Measurements from ENCODE around the gene KLC3.

KLC3 gene

GRCh38 chr19:45352062-45352461 lies 11.5 kb downstream of the KLC3 start:
- Histone ChIP-seq H3K27me3 (ENCODE audit: control insufficient read depth, insufficient read depth, low read length) (no peaks in the 10 kb centered on the region), H3K4me1 (ENCODE audit: control insufficient read depth, insufficient read depth, low read length) (no peaks in the 10 kb centered on the region), H3K9ac (ENCODE audit: low read length) (no peak overlapping the region), H3K9me3 (ENCODE audit: control insufficient read depth, low read length) (no peaks in the 10 kb centered on the region), H3K4me3 (ENCODE audit: low read length) (no peak overlapping the region), H3K36me3 (ENCODE audit: control insufficient read depth, insufficient read depth, low read length) (no peaks in the 10 kb centered on the region)

GRCh38 chr19:45352471-45352870 lies 11.9 kb downstream of the KLC3 start:
- Histone ChIP-seq H3K4me3 (ENCODE audit: low read length) (no peak overlapping the region), H3K36me3 (ENCODE audit: control insufficient read depth, insufficient read depth, low read length) (no peaks in the 10 kb centered on the region), H3K27me3 (ENCODE audit: control insufficient read depth, insufficient read depth, low read length) (no peaks in the 10 kb centered on the region), H3K4me1 (ENCODE audit: control insufficient read depth, insufficient read depth, low read length) (no peaks in the 10 kb centered on the region), H3K9ac (ENCODE audit: low read length) (no peak overlapping the region), H3K9me3 (ENCODE audit: control insufficient read depth, low read length) (no peaks in the 10 kb centered on the region)

- Histone ChIP-seq H3K36me3 (ENCODE audit: control insufficient read depth, insufficient read depth, low read length) (no peaks in the 10 kb centered on the region), H3K9me3 (ENCODE audit: control insufficient read depth, low read length) (no peaks in the 10 kb centered on the region), H3K4me3 (ENCODE audit: low read length) (no peak overlapping the region), H3K4me1 (ENCODE audit: control insufficient read depth, insufficient read depth, low read length) (no peaks in the 10 kb centered on the region), H3K9ac (ENCODE audit: low read length) (no peak overlapping the region), H3K27me3 (ENCODE audit: control insufficient read depth, insufficient read depth, low read length) (no peaks in the 10 kb centered on the region)
Measured at GRCh38 chr19:45352914-45353796, 12.6 kb downstream of the KLC3 start.

- Histone ChIP-seq H3K9me3 (ENCODE audit: control insufficient read depth, low read length) (no peaks in the 10 kb centered on the region), H3K4me1 (ENCODE audit: control insufficient read depth, insufficient read depth, low read length) (no peaks in the 10 kb centered on the region), H3K4me3 (ENCODE audit: low read length) (no peak overlapping the region), H3K36me3 (ENCODE audit: control insufficient read depth, insufficient read depth, low read length) (no peaks in the 10 kb centered on the region), H3K27me3 (ENCODE audit: control insufficient read depth, insufficient read depth, low read length) (no peaks in the 10 kb centered on the region), H3K9ac (ENCODE audit: low read length) (no peak overlapping the region)
Measured at GRCh38 chr19:45354241-45354842, 13.8 kb downstream of the KLC3 start.

- no peaks in the 10 kb centered on the region for H3K4me1 ChIP-seq (ENCODE audit: control insufficient read depth, insufficient read depth, low read length)
- H3K9me3 ChIP-seq (ENCODE audit: control insufficient read depth, low read length) = no peaks in the 10 kb centered on the region
- H3K9ac ChIP-seq (ENCODE audit: low read length) = no peak overlapping the region
- no peaks in the 10 kb centered on the region for H3K36me3 ChIP-seq (ENCODE audit: control insufficient read depth, insufficient read depth, low read length)
- H3K27me3 ChIP-seq (ENCODE audit: control insufficient read depth, insufficient read depth, low read length) = no peaks in the 10 kb centered on the region
- H3K4me3 ChIP-seq (ENCODE audit: low read length) = no peak overlapping the region
Measured at GRCh38 chr19:45355402-45355801, 14.9 kb downstream of the KLC3 start.

- H3K4me3 ChIP-seq (ENCODE audit: low read length) = no peak overlapping the region
- no peak overlapping the region for H3K9ac ChIP-seq (ENCODE audit: low read length)
- no peaks in the 10 kb centered on the region for H3K36me3 ChIP-seq (ENCODE audit: control insufficient read depth, insufficient read depth, low read length)
- H3K27me3 ChIP-seq (ENCODE audit: control insufficient read depth, insufficient read depth, low read length) = no peaks in the 10 kb centered on the region
- no peaks in the 10 kb centered on the region for H3K9me3 ChIP-seq (ENCODE audit: control insufficient read depth, low read length)
- no peaks in the 10 kb centered on the region for H3K4me1 ChIP-seq (ENCODE audit: control insufficient read depth, insufficient read depth, low read length)
Measured at GRCh38 chr19:45355910-45356309, 15.4 kb downstream of the KLC3 start.

GRCh38 chr19:45356760-45357444 lies 16.4 kb downstream of the KLC3 start:
- Histone ChIP-seq H3K9me3 (ENCODE audit: control insufficient read depth, low read length) (no peaks in the 10 kb centered on the region), H3K9ac (ENCODE audit: low read length) (no peak overlapping the region), H3K4me3 (ENCODE audit: low read length) (no peak overlapping the region), H3K4me1 (ENCODE audit: control insufficient read depth, insufficient read depth, low read length) (no peaks in the 10 kb centered on the region), H3K36me3 (ENCODE audit: control insufficient read depth, insufficient read depth, low read length) (no peaks in the 10 kb centered on the region), H3K27me3 (ENCODE audit: control insufficient read depth, insufficient read depth, low read length) (no peaks in the 10 kb centered on the region)

GRCh38 chr19:45357445-45357783 lies 16.9 kb downstream of the KLC3 start:
- Histone ChIP-seq H3K36me3 (ENCODE audit: control insufficient read depth, insufficient read depth, low read length) (no peaks in the 10 kb centered on the region), H3K9me3 (ENCODE audit: control insufficient read depth, low read length) (no peaks in the 10 kb centered on the region), H3K4me3 (ENCODE audit: low read length) (no peak overlapping the region), H3K9ac (ENCODE audit: low read length) (no peak overlapping the region), H3K4me1 (ENCODE audit: control insufficient read depth, insufficient read depth, low read length) (no peaks in the 10 kb centered on the region), H3K27me3 (ENCODE audit: control insufficient read depth, insufficient read depth, low read length) (no peaks in the 10 kb centered on the region)

- no peaks in the 10 kb centered on the region for H3K4me1 ChIP-seq (ENCODE audit: control insufficient read depth, insufficient read depth, low read length)
- no peak overlapping the region for H3K4me3 ChIP-seq (ENCODE audit: low read length)
- H3K27me3 ChIP-seq (ENCODE audit: control insufficient read depth, insufficient read depth, low read length) = no peaks in the 10 kb centered on the region
- H3K9me3 ChIP-seq (ENCODE audit: control insufficient read depth, low read length) = no peaks in the 10 kb centered on the region
- no peak overlapping the region for H3K9ac ChIP-seq (ENCODE audit: low read length)
- no peaks in the 10 kb centered on the region for H3K36me3 ChIP-seq (ENCODE audit: control insufficient read depth, insufficient read depth, low read length)
Measured at GRCh38 chr19:45358213-45358792, 17.8 kb downstream of the KLC3 start.

GRCh38 chr19:45361608-45362007 lies 21.1 kb downstream of the KLC3 start:
- Histone ChIP-seq H3K4me3 (ENCODE audit: low read length) (no peak overlapping the region), H3K36me3 (ENCODE audit: control insufficient read depth, insufficient read depth, low read length) (no peaks in the 10 kb centered on the region), H3K9ac (ENCODE audit: low read length) (no peak overlapping the region), H3K27me3 (ENCODE audit: control insufficient read depth, insufficient read depth, low read length) (no peaks in the 10 kb centered on the region), H3K4me1 (ENCODE audit: control insufficient read depth, insufficient read depth, low read length) (no peaks in the 10 kb centered on the region), H3K9me3 (ENCODE audit: control insufficient read depth, low read length) (no peaks in the 10 kb centered on the region)

GRCh38 chr19:45362291-45362690 lies 21.7 kb downstream of the KLC3 start:
- Histone ChIP-seq H3K4me1 (ENCODE audit: control insufficient read depth, insufficient read depth, low read length) (no peaks in the 10 kb centered on the region), H3K9me3 (ENCODE audit: control insufficient read depth, low read length) (no peaks in the 10 kb centered on the region), H3K9ac (ENCODE audit: low read length) (no peak overlapping the region), H3K4me3 (ENCODE audit: low read length) (no peak overlapping the region), H3K36me3 (ENCODE audit: control insufficient read depth, insufficient read depth, low read length) (no peaks in the 10 kb centered on the region), H3K27me3 (ENCODE audit: control insufficient read depth, insufficient read depth, low read length) (no peaks in the 10 kb centered on the region)

GRCh38 chr19:45363861-45364459 lies 23.4 kb downstream of the KLC3 start:
- H3K36me3 ChIP-seq (ENCODE audit: control insufficient read depth, insufficient read depth, low read length) = no peaks in the 10 kb centered on the region
- H3K4me3 ChIP-seq (ENCODE audit: low read length) = no peak overlapping the region
- no peak overlapping the region for H3K9ac ChIP-seq (ENCODE audit: low read length)
- H3K9me3 ChIP-seq (ENCODE audit: control insufficient read depth, low read length) = no peaks in the 10 kb centered on the region
- no peaks in the 10 kb centered on the region for H3K27me3 ChIP-seq (ENCODE audit: control insufficient read depth, insufficient read depth, low read length)
- no peaks in the 10 kb centered on the region for H3K4me1 ChIP-seq (ENCODE audit: control insufficient read depth, insufficient read depth, low read length)

All from mucosa of stomach (tissue), 1 donor.